H1 (cell line): ENCODE measurements around the gene IQUB. TPM values are rescaled to one million over a fixed set of nuclear protein-coding genes. Genes with fewer than 3 reads are reported as not detected.

Experiments used
- CTCF ChIA-PET: fragments of 300-600 bp; sonication (Branson Sonifier 250); formaldehyde crosslinking; loops from one replicate; lab custom pipeline; 2021; ENCODE audit not compliant: partially characterized antibody; lab: Charles Lee
- POLR2A ChIA-PET: fragments of 300-600 bp; sonication (Branson Sonifier 250); formaldehyde crosslinking; loops from one replicate; lab custom pipeline; 2021; ENCODE audit warnings: inconsistent platforms; ENCODE audit not compliant: partially characterized antibody; lab: Charles Lee
- DNase-seq, 2 experiments: peaks; one replicate each; pipeline versions ENCODE4 v3.0.0 to v3.0.0-alpha.2; 2010 to 2022; ENCODE audit warnings: low spot score in 2 of 2, low read depth in 1 of 2, mixed read lengths in 1 of 2
- FAIRE-seq: peaks from 2 replicates; lab custom pipeline; 2011; peaks lifted over from hg19 to GRCh38; lab: Jason Lieb, UNC
- H2AFZ ChIP-seq: 2 replicates; pipeline ENCODE4 v1.8.1; 2012; ENCODE audit warnings: low read length, inconsistent platforms
- H2AK5ac ChIP-seq: 2 replicates; pipeline ENCODE4 v1.6.1; 2013; ENCODE audit warnings: low read depth, low read length
- H2BK120ac ChIP-seq: replicated peaks from 2 replicates; pipeline ENCODE3; 2013; ENCODE audit warnings: low read depth, low read length, inconsistent platforms
- H2BK12ac ChIP-seq: 2 replicates; pipeline ENCODE4 v1.6.1; 2013; ENCODE audit warnings: low read depth, low read length
- H2BK15ac ChIP-seq: 2 replicates; pipeline ENCODE4 v1.6.1; 2013; ENCODE audit warnings: low read length
- H2BK20ac ChIP-seq: 2 replicates; pipeline ENCODE4 v1.6.1; 2013; ENCODE audit warnings: low read length
- H2BK5ac ChIP-seq: 2 replicates; pipeline ENCODE4 v1.6.1; 2013; ENCODE audit warnings: low read depth, low read length
- H3K14ac ChIP-seq: 2 replicates; pipeline ENCODE4 v1.6.1; 2013; ENCODE audit warnings: inconsistent platforms; ENCODE audit not compliant: insufficient read length
- H3K18ac ChIP-seq: 2 replicates; pipeline ENCODE4 v1.6.1; 2013; ENCODE audit warnings: low read length; ENCODE audit errors: extremely low read depth
- H3K23ac ChIP-seq: 2 replicates; pipeline ENCODE4 v1.6.1; 2013; ENCODE audit warnings: inconsistent platforms; ENCODE audit not compliant: insufficient read length
- H3K23me2 ChIP-seq: 2 replicates; pipeline ENCODE4 v1.6.1; 2013; ENCODE audit warnings: low read depth, low read length
- H3K27ac ChIP-seq: 2 replicates; pipeline ENCODE4 v1.6.1; 2011; ENCODE audit warnings: low read depth, low read length, inconsistent platforms
- H3K27me3 ChIP-seq, 4 experiments: replicated peaks in 1 of 4; 1 replicate in 1 of 4; 2 replicates in 3 of 4; pipeline versions ENCODE4 v1.6.1 to v1.8.1; 2011 to 2013; ENCODE audit warnings: low read length in 3 of 4, mild to moderate bottlenecking in 3 of 4, inconsistent platforms in 2 of 4, mixed read lengths in 2 of 4, moderate library complexity in 1 of 4; ENCODE audit not compliant: control insufficient read depth in 3 of 4, insufficient read depth in 3 of 4; ENCODE audit errors: extremely low read depth in 1 of 4
- H3K36me3 ChIP-seq, 4 experiments: 2 replicates each; pipeline versions ENCODE4 v1.6.1 to v1.8.1; 2011 to 2013; ENCODE audit warnings: mild to moderate bottlenecking in 4 of 4, low read length in 3 of 4, moderate library complexity in 2 of 4, control low read depth in 1 of 4, inconsistent platforms in 1 of 4; ENCODE audit not compliant: insufficient read depth in 4 of 4, control insufficient read depth in 2 of 4
- H3K4ac ChIP-seq: replicated peaks from 2 replicates; pipeline ENCODE3; 2013; ENCODE audit warnings: low read length, low read depth, mixed read lengths, inconsistent platforms; ENCODE audit not compliant: insufficient read length
- H3K4me1 ChIP-seq, 4 experiments: replicated peaks in 1 of 4; 1 replicate in 1 of 4; 2 replicates in 3 of 4; pipeline versions ENCODE4 v1.6.1 to v1.8.1; 2011 to 2013; ENCODE audit warnings: low read length in 3 of 4, inconsistent platforms in 2 of 4, mixed read lengths in 1 of 4; ENCODE audit not compliant: insufficient read depth in 4 of 4, control insufficient read depth in 3 of 4
- H3K4me2 ChIP-seq, 2 experiments: 2 replicates each; pipeline versions ENCODE4 v1.6.1 to v1.8.1; 2011 to 2013; ENCODE audit warnings: low read depth in 2 of 2, low read length in 2 of 2, control low read depth in 1 of 2, inconsistent platforms in 1 of 2, mild to moderate bottlenecking in 1 of 2; ENCODE audit not compliant: insufficient read depth in 1 of 2
- H3K4me3 ChIP-seq, 4 experiments: fragments of 200-600, 300-600 bp in 1 of 4; sonication (generic), shearing (Covaris generic), sonication (Bioruptor Twin) in 1 of 4; 2 replicates each; pipeline versions ENCODE4 v1.5.1 to v1.8.1; 2011 to 2016; ENCODE audit warnings: low read length in 4 of 4, low read depth in 3 of 4, control low read depth in 2 of 4, inconsistent platforms in 2 of 4, mild to moderate bottlenecking in 2 of 4, mixed read lengths in 1 of 4, moderate library complexity in 1 of 4; ENCODE audit not compliant: insufficient read depth in 2 of 4; ENCODE audit errors: extremely low read depth in 1 of 4
- H3K56ac ChIP-seq: replicated peaks from 2 replicates; pipeline ENCODE3; 2013; ENCODE audit warnings: low read depth, mild to moderate bottlenecking, mixed read lengths, low read length, inconsistent platforms; ENCODE audit not compliant: insufficient read length
- H3K79me1 ChIP-seq: 2 replicates; pipeline ENCODE4 v1.6.1; 2013; ENCODE audit warnings: low read depth, low read length, control low read depth
- H3K79me2 ChIP-seq, 2 experiments: 2 replicates each; pipeline versions ENCODE4 v1.6.1 to v1.8.1; 2012 to 2013; ENCODE audit warnings: low read length in 2 of 2, mild to moderate bottlenecking in 2 of 2, inconsistent platforms in 1 of 2; ENCODE audit not compliant: insufficient read depth in 2 of 2, control insufficient read depth in 1 of 2
- H3K9ac ChIP-seq, 4 experiments: replicated peaks in 1 of 4; 1 replicate in 1 of 4; 2 replicates in 3 of 4; pipeline versions ENCODE4 v1.6.1 to v1.8.1; 2011 to 2013; ENCODE audit warnings: low read depth in 3 of 4, low read length in 3 of 4, control low read depth in 2 of 4, mild to moderate bottlenecking in 2 of 4, moderate library complexity in 2 of 4, inconsistent platforms in 1 of 4; ENCODE audit errors: extremely low read depth in 1 of 4
- H3K9me3 ChIP-seq, 2 experiments: 2 replicates each; pipeline versions ENCODE4 v1.6.1 to v1.8.1; 2012 to 2013; ENCODE audit warnings: mild to moderate bottlenecking in 2 of 2, moderate library complexity in 2 of 2, control low read depth in 1 of 2, inconsistent platforms in 1 of 2, low read depth in 1 of 2, low read length in 1 of 2, mixed read lengths in 1 of 2; ENCODE audit not compliant: insufficient read depth in 2 of 2
- H4K20me1 ChIP-seq, 2 experiments: replicated peaks in 1 of 2; 2 replicates each; pipeline versions ENCODE3 to v1.8.1; 2011 to 2013; ENCODE audit warnings: inconsistent platforms in 2 of 2, low read length in 2 of 2, mild to moderate bottlenecking in 1 of 2; ENCODE audit not compliant: insufficient read depth in 2 of 2, control insufficient read depth in 1 of 2
- H4K5ac ChIP-seq: 2 replicates; pipeline ENCODE4 v1.6.1; 2013; ENCODE audit warnings: low read length, low read depth, mixed read lengths, inconsistent platforms; ENCODE audit not compliant: insufficient read length
- H4K8ac ChIP-seq: 2 replicates; pipeline ENCODE4 v1.8.0; 2013; ENCODE audit warnings: mild to moderate bottlenecking, moderate library complexity, low read length, inconsistent platforms; ENCODE audit not compliant: insufficient read depth; ENCODE audit errors: extremely low read depth
- H4K91ac ChIP-seq: replicated peaks from 2 replicates; pipeline ENCODE3; 2013; ENCODE audit warnings: low read length, mixed read lengths, inconsistent platforms; ENCODE audit not compliant: insufficient read length
- EZH2 ChIP-seq: fragments of 200-600 bp; sonication (generic); IDR thresholded peaks from 2 replicates; pipeline ENCODE4 v1.7.1; 2012; ENCODE audit warnings: low read depth, mild to moderate bottlenecking, moderate library complexity, low read length, inconsistent platforms; ENCODE audit not compliant: severe bottlenecking
- FOSL1 ChIP-seq: IDR thresholded peaks from 2 replicates; pipeline ENCODE4 v1.6.1; 2011; ENCODE audit warnings: mild to moderate bottlenecking, low read depth, low read length, moderate library complexity; ENCODE audit not compliant: insufficient read depth
- HDAC6 ChIP-seq: IDR thresholded peaks from one replicate; pipeline ENCODE4 v1.7.1; 2012; ENCODE audit warnings: low read depth, mild to moderate bottlenecking, inconsistent platforms, low read length, moderate library complexity
- KDM5A ChIP-seq: fragments of 200-600 bp; IDR thresholded peaks from 2 replicates; pipeline ENCODE4 v1.7.1; 2012; ENCODE audit warnings: mild to moderate bottlenecking, low read length, inconsistent platforms, mixed read lengths
- RAD21 ChIP-seq, 2 experiments: IDR thresholded peaks in 1 of 2; conservative IDR thresholded peaks in 1 of 2; 2 replicates each; pipeline ENCODE4 v1.6.1; 2011; ENCODE audit warnings: low read depth in 2 of 2, low read length in 2 of 2, improper control_type of control experiment in 1 of 2, inconsistent platforms in 1 of 2, mild to moderate bottlenecking in 1 of 2, moderate library complexity in 1 of 2
- RNF2 ChIP-seq: fragments of 200-900, 300-1000 bp; sonication (generic); IDR thresholded peaks from 2 replicates; pipeline ENCODE4 v1.7.1; 2016; ENCODE audit warnings: borderline replicate concordance, low read depth, mild to moderate bottlenecking, antibody characterized with exemption, low read length; ENCODE audit not compliant: poor library complexity, severe bottlenecking; ENCODE audit errors: missing control alignments
- SP2 ChIP-seq: IDR thresholded peaks from 2 replicates; pipeline ENCODE4 v1.6.1; 2012; ENCODE audit warnings: mild to moderate bottlenecking, low read length, inconsistent platforms
- WGBS, 2 experiments: shearing (Covaris generic) in 1 of 2; methylation state at CpG; one replicate each; pipeline versions ENCODE4 v1.1.6 to v1.1.7; 2013 to 2015; ENCODE audit warnings: low lambda C conversion rate in 2 of 2, mixed read lengths in 2 of 2, inconsistent platforms in 1 of 2, low coverage in 1 of 2, missing lambda C conversion rate in 1 of 2; ENCODE audit not compliant: insufficient replicate concordance in 2 of 2, insufficient coverage in 1 of 2, insufficient read length in 1 of 2; ENCODE audit errors: extremely low coverage in 1 of 2, missing lambda C conversion rate in 1 of 2; 5-methylcytosine and 5-hydroxymethylcytosine counted together
- polyA plus RNA-seq, 7 experiments: library from polyadenylated mRNA; depleted of rRNA in 3 of 7; stranded (reverse) in 5 of 7; unstranded in 2 of 7; fragments of >200 nt in 5 of 7; fragments of 200-250 nt in 2 of 7; gene quantifications; 1 replicate in 5 of 7; 2 replicates in 1 of 7; 4 replicates in 1 of 7; pipeline versions ENCODE4 v1.2.1 to v1.2.3, GENCODE V29; 2011 to 2013; ENCODE audit warnings: missing spikeins in 2 of 7, mixed read lengths in 2 of 7
- total RNA-seq: library from RNA; stranded (reverse); fragmentation: NEBNext Ultra II Directional; extraction: Animal tissue kit (Norgen Biotek cat#: 25700); gene quantifications from 2 replicates; pipeline ENCODE4 v1.2.1, GENCODE V29; 2021
- TF ChIP-seq, protein P1 (sequence below), 3 experiments: IDR thresholded peaks; 1 replicate in 2 of 3; 2 replicates in 1 of 3; pipeline versions ENCODE4 v1.5.1 to v1.6.1; 2011; ENCODE audit warnings: low read length in 3 of 3, mild to moderate bottlenecking in 3 of 3, inconsistent platforms in 2 of 3, low read depth in 1 of 3, moderate library complexity in 1 of 3; ENCODE audit not compliant: insufficient read depth in 1 of 3; ENCODE audit errors: control extremely low read depth in 1 of 3

IQUB gene
- total and polyA plus RNA-seq, 2 of the 8 experiments (the other 6 are each of a cell fraction or from before 2014, with no cell fraction given) = 0.12 to 0.82 TPM

DNA sequence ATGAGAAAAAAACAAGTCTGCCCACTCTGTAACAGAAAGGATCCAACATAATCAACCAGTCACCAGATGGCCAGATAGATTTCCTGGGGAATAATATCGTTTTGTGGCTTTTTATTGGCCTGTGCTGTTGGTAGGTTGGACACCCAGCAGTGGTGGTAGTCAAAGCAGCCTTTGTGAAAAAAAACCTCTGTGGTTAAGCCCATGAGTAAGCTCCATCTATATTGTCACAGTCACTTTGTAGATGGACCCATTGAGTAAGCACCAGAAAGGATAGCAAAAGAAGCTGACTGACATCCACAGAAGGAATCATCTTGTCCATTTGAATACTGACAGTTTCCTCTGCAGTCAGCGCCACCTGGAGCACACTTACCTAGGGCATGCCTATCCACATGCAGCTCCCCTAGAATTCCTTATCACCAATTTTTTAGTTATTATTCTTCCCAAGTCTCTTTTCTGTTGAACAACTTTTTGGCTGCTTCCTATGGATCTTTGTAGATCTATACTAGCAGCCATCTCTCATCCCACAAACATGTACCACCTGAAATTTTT lies 96.9 kb downstream of the IQUB start:
- Histone ChIP-seq H3K9me3 (no peaks in the 10 kb centered on the region), H3K36me3 (no peaks in the 10 kb centered on the region), H3K4ac (no peak overlapping the region), H3K14ac (no peak overlapping the region), H3K9ac (no peak overlapping the region), H3K4me1 (peaks cover 2 to 13% (median 10%) of the 10 kb centered on the region in 4 experiments; a peak in 5 of 7 replicates), H3K4me3 (no peak overlapping the region), H3K79me1 (no peaks in the 10 kb centered on the region), H2BK12ac (peak overlapping the region; percentile 45), H3K56ac (no peak overlapping the region), H2BK5ac (peak overlapping the region; percentile 8; the same call in 1 of the 2 replicates), H4K5ac (no peak overlapping the region), H2BK120ac (no peak overlapping the region), H4K20me1 (no peaks in the 10 kb centered on the region), H3K23ac (no peak overlapping the region), H3K23me2 (no peaks in the 10 kb centered on the region), H3K18ac (no peak overlapping the region), H3K27me3 (no peaks in the 10 kb centered on the region), H2AFZ (no peak overlapping the region), H3K4me2 (no peak overlapping the region), H2BK15ac (no peak overlapping the region), H2AK5ac (no peak overlapping the region), H3K79me2 (no peaks in the 10 kb centered on the region), H2BK20ac (peak overlapping the region; percentile 88; the same call in 1 of the 2 replicates), H4K91ac (no peak overlapping the region), H4K8ac (no peak overlapping the region), H3K27ac (no peak overlapping the region)
- FAIRE-seq (no peak), DNase-seq (no peak)
- 88% methylated on average over 2 of the region's 2 CpGs; no CpG with 5 or more reads in 1 of the 2 experiments for WGBS, 2 experiments
- ChIA-PET CTCF (interaction anchor here (0.7 to 1.0 kb wide), 2 partner anchors 70 to 282 kb away, joined by 3 to 4 read pairs; no protein-coding TSS in a partner anchor), POLR2A (interaction anchor here (0.7 kb wide), 1 partner anchor 770 kb away, joined by 3 read pairs; no protein-coding TSS in a partner anchor)
- TF ChIP-seq EZH2 (no peak), FOSL1 (no peak), HDAC6 (no peak), RNF2 (no peak), SP2 (no peak), KDM5A (no peak), RAD21 (IDR thresholded peaks at IDR 0.05 in 1 of 2, conservative IDR thresholded peaks at IDR 0.05 in 1 of 2; ENCODE audit: low read depth in 2 of 2, low read length in 2 of 2) (peak in 1 of 2 experiments; percentile 36; a peak in 1 of 4 replicates)
- TF ChIP-seq, protein P1, sequence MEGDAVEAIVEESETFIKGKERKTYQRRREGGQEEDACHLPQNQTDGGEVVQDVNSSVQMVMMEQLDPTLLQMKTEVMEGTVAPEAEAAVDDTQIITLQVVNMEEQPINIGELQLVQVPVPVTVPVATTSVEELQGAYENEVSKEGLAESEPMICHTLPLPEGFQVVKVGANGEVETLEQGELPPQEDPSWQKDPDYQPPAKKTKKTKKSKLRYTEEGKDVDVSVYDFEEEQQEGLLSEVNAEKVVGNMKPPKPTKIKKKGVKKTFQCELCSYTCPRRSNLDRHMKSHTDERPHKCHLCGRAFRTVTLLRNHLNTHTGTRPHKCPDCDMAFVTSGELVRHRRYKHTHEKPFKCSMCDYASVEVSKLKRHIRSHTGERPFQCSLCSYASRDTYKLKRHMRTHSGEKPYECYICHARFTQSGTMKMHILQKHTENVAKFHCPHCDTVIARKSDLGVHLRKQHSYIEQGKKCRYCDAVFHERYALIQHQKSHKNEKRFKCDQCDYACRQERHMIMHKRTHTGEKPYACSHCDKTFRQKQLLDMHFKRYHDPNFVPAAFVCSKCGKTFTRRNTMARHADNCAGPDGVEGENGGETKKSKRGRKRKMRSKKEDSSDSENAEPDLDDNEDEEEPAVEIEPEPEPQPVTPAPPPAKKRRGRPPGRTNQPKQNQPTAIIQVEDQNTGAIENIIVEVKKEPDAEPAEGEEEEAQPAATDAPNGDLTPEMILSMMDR (IDR thresholded peaks at IDR 0.05; ENCODE audit: control extremely low read depth in 1 of 3, insufficient read depth in 1 of 3, low read depth in 1 of 3, low read length in 3 of 3) = peak in 2 of 3 experiments; percentile 6 to 11; a peak in 1 of 4 replicates
